GM06990 (cell line): Measurements from ENCODE around the gene TMEM151B.

Experiments used
- DNase-seq: peaks from one replicate; pipeline ENCODE4 v3.0.0-alpha.2; 2011; ENCODE audit not compliant: insufficient read length; ENCODE audit errors: extremely low read depth
- H3K27me3 ChIP-seq: replicated peaks from 2 replicates; pipeline ENCODE4 v1.6.0; 2011; ENCODE audit warnings: low read length; ENCODE audit not compliant: control insufficient read depth, insufficient read depth
- H3K36me3 ChIP-seq: 2 replicates; pipeline ENCODE4 v1.5.1; 2011; ENCODE audit warnings: low read length; ENCODE audit not compliant: control insufficient read depth, insufficient read depth
- H3K4me3 ChIP-seq: replicated peaks from 2 replicates; pipeline ENCODE4 v1.5.1; 2011; ENCODE audit warnings: low read depth, mild to moderate bottlenecking, control low read depth, low read length
- CTCF ChIP-seq: IDR thresholded peaks from 2 replicates; pipeline ENCODE4 v1.5.1; 2011; ENCODE audit warnings: low read length, control low read depth, mild to moderate bottlenecking, inconsistent platforms; ENCODE audit not compliant: insufficient read depth, poor library complexity, severe bottlenecking

TMEM151B gene

GRCh38 chr6:44303842-44304241 is 33.6 kb downstream of the TMEM151B start:
- DNase-seq = no peak
- Histone ChIP-seq H3K36me3 (peaks cover 47% of the 10 kb centered on the region), H3K27me3 (no peaks in the 10 kb centered on the region), H3K4me3 (no peak overlapping the region)
- TF ChIP-seq CTCF = no peak

GRCh38 chr6:44304282-44305199 is 34.3 kb downstream of the TMEM151B start:
- Histone ChIP-seq H3K27me3 (no peaks in the 10 kb centered on the region), H3K36me3 (peaks cover 52% of the 10 kb centered on the region), H3K4me3 (no peak overlapping the region)
- DNase-seq = no peak
- TF ChIP-seq CTCF = peak; percentile 90

- H3K36me3 ChIP-seq = peaks cover 55% of the 10 kb centered on the region
- TF ChIP-seq CTCF = no peak
These were observed 35.0 kb downstream of the TMEM151B start for GRCh38 chr6:44305200-44305725.

GRCh38 chr6:44306710-44307109 is 36.5 kb downstream of the TMEM151B start:
- Histone ChIP-seq H3K36me3 (peaks cover 52% of the 10 kb centered on the region), H3K4me3 (no peak overlapping the region), H3K27me3 (no peaks in the 10 kb centered on the region)
- no peak for DNase-seq
- TF ChIP-seq CTCF = no peak

More at GRCh38 chr6:44305200-44305725, 35.0 kb downstream of the TMEM151B start:
- no peaks in the 10 kb centered on the region for H3K27me3 ChIP-seq
- no peak for DNase-seq
- no peak overlapping the region for H3K4me3 ChIP-seq

GRCh38 chr6:44307217-44307616 is 37.0 kb downstream of the TMEM151B start:
- H3K27me3 ChIP-seq = no peaks in the 10 kb centered on the region
- DNase-seq = no peak
- H3K4me3 ChIP-seq = no peak overlapping the region
- H3K36me3 ChIP-seq = peaks cover 48% of the 10 kb centered on the region
- no peak for TF ChIP-seq CTCF
